ENCODE measurements around the gene SIRPB2.

- TF ChIP-seq CTCF (IDR thresholded peaks at IDR 0.05; ENCODE audit: poor library complexity, severe bottlenecking), result no peak
- TF ChIP-seq RAD21 (conservative IDR thresholded peaks at IDR 0.05), result no peak
Observed at GRCh38 chr20:1434571-1435336, 56.5 kb downstream of the SIRPB2 start.
